ENCODE data around the gene ITGAV. TPM values are rescaled to one million over a fixed set of nuclear protein-coding genes. Genes with fewer than 3 reads are reported as not detected.

ITGAV gene
- total RNA-seq, 1 donor from 2014 or later: 37.5 TPM

DNA sequence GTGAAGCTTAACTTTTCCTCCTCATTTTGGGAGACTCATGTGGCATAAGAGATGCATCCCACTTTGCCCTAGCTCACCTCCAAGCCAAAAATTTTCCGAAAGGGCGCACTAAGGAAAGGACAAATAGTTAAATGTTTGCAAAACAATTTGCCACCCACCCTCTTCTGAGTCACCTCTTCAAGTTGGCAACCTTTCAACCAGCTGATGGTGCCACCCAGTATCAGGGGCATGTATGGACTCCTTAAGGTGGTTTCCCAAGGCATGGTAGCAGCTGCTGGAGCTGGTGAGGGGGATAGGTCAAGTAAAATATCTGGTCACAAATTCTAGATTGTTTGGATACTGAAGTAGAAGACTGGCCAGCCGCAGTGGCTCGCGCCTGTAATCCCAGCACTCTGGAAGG is 17.2 kb upstream of the ITGAV start:
- no peak for FAIRE-seq

DNA sequence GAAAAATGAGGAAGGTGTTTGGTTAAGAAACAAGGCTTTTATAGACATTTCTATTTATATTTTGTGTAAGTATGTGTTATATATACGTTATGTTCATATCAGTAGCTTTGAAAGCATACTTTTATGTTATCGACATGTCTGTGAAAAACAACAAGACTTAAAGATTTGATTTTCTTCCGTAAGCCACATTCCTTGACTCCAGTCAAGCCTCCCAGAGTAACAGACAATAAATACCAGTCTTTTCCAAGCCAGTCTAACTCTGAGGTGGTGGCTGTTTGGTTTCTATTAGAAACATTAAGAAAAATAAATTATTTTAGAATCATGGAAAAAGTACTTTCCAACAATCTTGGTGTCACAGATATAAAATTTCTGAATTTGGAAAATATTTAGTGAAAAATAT is 16.3 kb upstream of the ITGAV start:
- DNase-seq (ENCODE audit: low spot score in 2 of 2) (no peak), FAIRE-seq (no peak)

More for the DNA sequence above, 17.2 kb upstream of the ITGAV start:
- no peak for DNase-seq (ENCODE audit: low spot score in 2 of 2)

GRCh38 chr2:186575302-186575701 is 14.6 kb upstream of the ITGAV start:
- DNase-seq (ENCODE audit: low spot score in 2 of 2) (peak in 1 of 2 donors; percentile 33), FAIRE-seq (no peak)

DNA sequence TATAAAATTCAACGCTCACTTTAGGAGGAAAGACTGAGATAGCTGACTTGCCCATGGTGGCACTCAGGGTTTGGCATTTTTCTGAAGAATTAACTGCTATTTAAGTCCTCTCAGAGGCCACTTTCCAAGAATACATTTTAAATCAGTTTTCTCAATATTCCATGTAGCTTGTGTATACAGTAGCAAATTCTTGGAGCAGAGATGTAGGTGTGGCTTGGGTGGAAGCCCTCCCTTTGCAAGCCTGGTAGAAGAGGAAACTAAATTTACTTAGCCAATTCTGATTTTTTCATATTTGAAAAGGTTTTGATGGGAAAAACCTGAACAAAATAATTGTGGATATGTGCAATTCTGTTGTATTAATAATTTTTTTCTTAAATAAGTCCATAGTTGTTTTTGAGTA is 14.0 kb upstream of the ITGAV start:
- DNase-seq (ENCODE audit: low spot score in 2 of 2): no peak
- no peak for FAIRE-seq

- FAIRE-seq: no peak
These were observed 13.2 kb upstream of the ITGAV start for GRCh38 chr2:186576614-186577013.

DNA sequence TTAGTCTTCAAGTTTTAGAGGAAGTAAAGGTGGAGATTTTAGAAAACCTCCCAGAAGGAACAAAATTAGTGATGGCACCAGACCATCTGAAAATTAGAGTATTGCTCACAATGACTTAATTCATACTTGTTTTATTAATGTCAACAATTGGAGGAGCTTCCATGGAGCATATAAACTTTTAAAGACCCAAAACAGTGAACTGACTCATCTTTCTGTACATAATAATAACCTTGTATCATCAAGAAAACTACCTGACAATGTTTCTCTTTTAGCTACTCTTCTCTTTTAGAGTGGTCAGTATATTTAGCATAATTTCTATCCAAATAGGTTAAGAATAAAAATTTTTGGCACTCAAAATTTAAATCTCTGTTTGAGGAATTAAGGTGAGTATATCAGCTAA is 7.2 kb upstream of the ITGAV start:
- no peak for DNase-seq (ENCODE audit: low spot score in 2 of 2)
- FAIRE-seq: no peak

More at GRCh38 chr2:186576614-186577013, 13.2 kb upstream of the ITGAV start:
- DNase-seq (ENCODE audit: low spot score in 2 of 2): no peak

GRCh38 chr2:186584053-186584452 is 5.8 kb upstream of the ITGAV start:
- DNase-seq (ENCODE audit: low spot score in 2 of 2) (no peak), FAIRE-seq (no peak)

DNA sequence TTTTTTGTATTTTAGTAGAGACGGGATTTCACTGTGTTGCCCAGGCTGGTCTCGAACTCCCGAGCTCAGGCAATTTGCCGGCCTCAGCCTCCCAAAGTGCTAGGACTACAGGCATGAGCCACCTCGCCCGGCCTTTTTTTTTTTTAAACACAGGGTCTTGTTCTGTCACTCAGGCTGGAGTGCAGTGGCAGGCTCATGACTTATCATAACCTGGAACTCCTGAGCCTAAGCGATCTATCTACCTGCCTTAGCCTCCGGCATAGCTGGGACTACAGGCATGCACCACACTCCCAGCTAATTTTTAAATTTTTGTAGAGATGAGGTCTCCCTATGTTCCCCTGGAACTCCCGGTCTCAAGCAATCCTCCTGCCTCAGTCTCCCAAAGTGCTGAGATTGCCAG is 1.4 kb upstream of the ITGAV start:
- no peak for DNase-seq (ENCODE audit: low spot score in 2 of 2)
- FAIRE-seq: no peak

DNA sequence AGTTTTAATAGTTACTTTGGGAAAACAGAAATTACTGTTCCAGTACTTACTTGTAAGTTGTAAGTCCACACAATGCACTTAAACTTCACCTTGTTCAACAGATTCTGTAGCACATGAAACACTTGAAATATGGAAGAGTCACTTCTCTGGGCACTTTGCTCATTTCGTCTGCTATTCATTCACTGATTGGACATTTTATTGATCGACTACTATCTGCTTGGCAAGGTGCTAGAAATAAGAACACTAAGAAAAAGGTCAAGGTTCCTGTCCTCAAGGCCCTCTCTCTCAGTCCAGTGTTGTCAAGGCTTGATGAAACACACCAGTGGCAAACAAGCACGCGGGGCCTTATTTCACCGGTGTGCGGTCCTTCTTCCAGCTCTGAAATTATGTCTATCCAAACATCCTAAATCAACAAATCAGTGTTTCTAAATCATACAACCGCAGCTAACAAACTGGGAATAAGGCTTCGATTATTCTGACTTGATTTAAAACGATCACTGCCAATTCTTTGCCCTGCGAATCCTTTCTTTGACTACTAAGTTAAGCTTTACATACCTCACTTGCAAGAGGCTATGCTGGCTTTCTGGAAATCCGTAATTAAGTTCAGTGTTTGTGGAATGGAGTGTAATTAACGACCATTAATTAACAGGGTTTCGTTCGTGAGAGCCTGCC is 780 bp upstream of the ITGAV start:
- no peak for FAIRE-seq
- DNase-seq (ENCODE audit: low spot score in 2 of 2): no peak

DNA sequence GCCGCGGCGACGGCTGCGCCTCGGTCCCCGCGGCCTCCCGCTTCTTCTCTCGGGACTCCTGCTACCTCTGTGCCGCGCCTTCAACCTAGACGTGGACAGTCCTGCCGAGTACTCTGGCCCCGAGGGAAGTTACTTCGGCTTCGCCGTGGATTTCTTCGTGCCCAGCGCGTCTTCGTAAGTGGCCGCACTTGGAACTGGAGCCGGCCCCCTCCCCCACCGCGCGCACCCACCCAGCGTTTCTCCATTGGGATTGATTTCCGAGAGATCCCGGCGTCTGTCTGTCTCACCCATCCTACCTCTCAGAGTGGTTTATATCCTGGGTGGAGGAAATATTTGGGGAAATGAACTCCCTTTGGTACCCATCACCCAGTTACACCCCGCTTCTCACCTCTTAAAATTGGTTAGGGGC is 498 bp downstream of the ITGAV start:
- no peak for DNase-seq (ENCODE audit: low spot score in 2 of 2)

GRCh38 chr2:186590759-186591505 is 1.1 kb downstream of the ITGAV start:
- FAIRE-seq: no peak
- DNase-seq (ENCODE audit: low spot score in 2 of 2): peak; percentile 33 to 38

More for the DNA sequence above, 498 bp downstream of the ITGAV start:
- FAIRE-seq: no peak

DNA sequence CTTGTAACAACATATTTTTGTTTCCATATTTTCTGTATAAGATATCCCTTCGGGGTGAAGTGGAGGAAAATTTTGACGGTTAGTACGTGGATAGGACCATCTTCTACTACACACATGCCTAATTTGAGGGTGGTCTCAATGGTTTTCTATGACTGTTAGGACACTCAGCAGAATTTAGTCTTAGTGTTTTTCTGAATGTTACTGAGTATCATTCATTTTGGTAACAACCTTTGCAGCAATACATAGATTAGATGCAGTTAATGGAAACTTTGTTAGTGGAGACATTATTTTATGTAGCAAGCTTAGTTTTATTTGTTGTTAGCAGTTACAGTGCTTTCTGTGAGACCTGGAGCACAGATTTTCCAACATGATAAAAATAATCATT is 1.6 kb downstream of the ITGAV start:
- FAIRE-seq (no peak), DNase-seq (ENCODE audit: low spot score in 2 of 2) (no peak)

- DNase-seq (ENCODE audit: low spot score in 2 of 2) (no peak), FAIRE-seq (no peak)
These were observed 2.5 kb downstream of the ITGAV start for GRCh38 chr2:186592137-186592875.

DNA sequence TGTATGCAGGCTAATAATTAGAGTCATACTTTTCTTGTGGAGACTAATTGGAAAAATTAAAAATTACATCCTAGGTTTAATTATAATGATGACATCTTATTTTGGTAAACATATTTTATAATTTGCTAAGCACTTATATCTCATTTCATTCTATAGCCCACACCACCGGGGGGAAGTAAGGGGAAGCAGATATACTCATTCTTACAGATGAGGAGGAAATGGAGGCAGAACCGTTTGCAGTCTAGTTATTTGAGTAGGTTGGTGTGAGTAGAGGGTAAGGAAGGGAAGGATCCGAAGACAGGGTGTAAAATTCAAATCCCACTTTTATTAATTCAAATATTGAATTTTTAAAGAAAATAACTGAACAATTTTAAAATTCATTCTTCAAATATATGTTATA is 3.7 kb downstream of the ITGAV start:
- DNase-seq (ENCODE audit: low spot score in 2 of 2) (no peak), FAIRE-seq (no peak)

DNA sequence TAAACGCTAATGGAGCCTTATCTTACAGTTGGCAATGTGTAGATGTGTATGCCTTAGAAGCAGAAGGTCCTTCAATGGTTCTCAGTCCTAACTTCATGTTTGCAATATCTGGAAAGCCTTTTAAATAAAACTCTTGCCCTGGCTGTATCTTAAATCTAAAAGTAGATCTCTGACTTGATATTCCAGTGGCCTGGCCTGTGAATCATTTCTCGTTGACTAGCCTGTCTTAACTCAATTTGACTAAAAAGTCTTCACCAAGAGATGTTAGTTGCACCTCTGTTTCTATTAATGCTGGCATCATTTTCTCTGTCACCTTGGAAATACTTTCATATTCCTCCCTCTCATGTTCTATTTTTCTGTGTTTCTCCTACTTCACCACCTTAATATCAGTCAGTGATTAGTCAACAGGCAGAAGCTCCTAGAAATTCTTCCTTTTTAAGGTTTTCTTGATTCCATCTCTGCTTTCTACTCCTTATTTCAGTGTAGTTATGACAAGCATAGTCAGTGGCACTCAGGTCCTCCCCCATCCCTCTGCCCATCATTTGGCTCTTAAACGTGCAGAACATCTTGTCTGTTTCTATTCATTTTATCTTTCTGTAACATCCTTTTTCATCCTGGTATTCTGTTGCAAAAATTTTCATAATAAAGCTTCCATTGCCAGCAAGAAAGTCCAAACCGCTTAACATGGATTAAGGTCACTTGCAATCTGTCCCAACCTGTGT is 4.3 kb downstream of the ITGAV start:
- FAIRE-seq: no peak

GRCh38 chr2:186595219-186595618 is 5.4 kb downstream of the ITGAV start:
- no peak for DNase-seq (ENCODE audit: low spot score in 2 of 2)
- FAIRE-seq: no peak

More for the DNA sequence above, 4.3 kb downstream of the ITGAV start:
- no peak for DNase-seq (ENCODE audit: low spot score in 2 of 2)

DNA sequence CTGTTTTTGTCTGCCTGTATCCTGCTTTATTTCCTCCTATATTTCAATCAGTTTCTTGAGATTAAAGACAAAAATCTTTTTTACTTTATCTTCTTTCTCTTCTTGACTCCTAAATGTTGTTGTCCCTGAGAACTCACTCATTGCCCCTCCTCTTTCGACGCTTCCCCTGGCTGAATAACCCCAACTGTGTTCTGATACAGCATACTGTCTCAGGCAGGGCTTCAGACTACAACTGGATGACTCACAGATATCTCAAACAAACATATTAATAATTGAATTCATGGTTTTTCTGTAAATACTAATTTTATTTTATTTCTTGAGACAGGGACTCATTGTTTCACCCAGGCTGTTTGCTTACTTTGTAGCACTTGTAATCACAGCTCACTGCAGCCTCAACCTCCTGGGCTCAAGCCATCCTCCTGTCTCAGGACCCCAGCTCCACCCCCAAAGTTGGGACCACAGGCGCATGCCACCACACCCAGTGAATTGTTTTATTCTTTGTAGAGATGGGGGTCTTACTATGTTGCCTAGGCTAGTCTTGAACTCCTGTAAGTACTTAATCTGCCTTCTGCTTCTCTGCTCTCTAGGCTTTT is 9.4 kb downstream of the ITGAV start:
- no peak for DNase-seq (ENCODE audit: low spot score in 2 of 2)
- no peak for FAIRE-seq

DNA sequence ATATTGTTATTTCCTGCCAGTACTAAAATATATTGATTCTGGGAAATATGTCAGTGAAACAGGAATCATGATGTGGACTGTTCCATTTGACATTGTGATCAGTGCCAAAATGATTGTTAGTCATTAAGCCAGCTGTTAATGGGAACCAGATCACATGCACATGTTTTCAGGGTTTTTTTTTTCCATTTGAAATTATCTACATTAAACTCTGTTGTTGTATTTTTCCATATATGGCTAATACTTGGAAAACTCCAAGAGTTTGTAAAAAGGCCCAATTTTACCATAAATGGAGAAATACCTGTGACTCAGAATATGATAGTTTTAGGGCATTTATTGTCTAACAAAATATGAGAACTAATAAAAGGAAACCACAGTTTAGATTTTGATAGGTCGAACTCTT is 13.4 kb downstream of the ITGAV start:
- FAIRE-seq (no peak), DNase-seq (ENCODE audit: low spot score in 2 of 2) (no peak)

DNA sequence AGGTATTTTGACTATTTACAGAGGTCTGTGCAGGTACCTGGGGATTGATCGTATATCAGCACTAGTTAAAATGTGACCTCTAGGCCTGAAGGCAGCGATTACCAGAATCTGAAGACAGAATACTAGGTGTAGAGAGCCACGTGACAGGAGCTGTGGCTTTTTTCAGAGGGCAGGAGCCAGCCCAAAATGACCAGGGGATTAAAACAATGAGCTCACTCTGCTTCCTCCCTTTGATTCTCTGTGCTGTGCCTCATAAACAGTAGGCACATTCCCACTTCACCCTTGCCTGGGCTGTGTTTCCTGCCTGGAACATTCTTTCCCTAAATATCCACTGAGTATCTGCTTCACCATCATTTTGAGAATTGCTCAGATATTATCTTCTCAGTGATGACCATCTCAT is 15.2 kb downstream of the ITGAV start:
- FAIRE-seq (no peak), DNase-seq (ENCODE audit: low spot score in 2 of 2) (no peak)

DNA sequence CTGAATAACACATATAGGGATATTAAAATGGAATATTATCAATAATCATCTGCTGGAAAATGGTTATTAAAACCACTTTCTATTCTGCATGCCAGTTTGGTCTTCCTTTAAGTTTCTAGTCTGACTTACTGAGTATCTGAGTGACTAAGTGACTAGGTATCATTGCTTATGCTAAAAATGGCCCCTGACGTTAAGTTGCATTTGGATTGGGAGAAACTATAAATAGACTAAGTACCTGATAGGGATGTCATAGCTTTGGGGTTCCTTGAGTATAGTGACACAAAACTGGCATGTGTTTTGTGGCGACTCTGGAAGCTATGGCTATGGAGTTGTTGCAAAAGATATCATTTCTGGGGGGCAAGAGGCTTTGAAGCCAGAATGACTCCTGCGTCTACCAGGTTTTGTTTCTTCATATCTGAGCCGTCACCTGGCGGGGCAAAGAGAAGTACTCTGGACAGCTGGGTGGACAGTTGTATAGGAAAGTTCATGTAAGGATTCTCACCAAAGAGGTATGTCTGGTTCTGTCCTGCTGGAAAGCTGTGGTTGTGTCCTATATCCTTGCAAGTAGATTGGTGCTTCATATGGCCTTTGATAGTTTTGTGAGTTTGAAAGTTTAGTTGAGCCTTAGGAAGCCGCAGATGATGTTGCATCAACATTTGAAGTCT is 17.9 kb downstream of the ITGAV start:
- FAIRE-seq (no peak), DNase-seq (ENCODE audit: low spot score in 2 of 2) (no peak)
